Stimulated activated CD4-positive, alpha-beta T cell treated with anti-CD3 and anti-CD28 coated beads, TNF-alpha, amount 100 ng/mL, for 48 hours (primary cell): ENCODE results near the gene CRABP2.

Experiments used
- DNase-seq, 3 donors: peaks; one replicate each; pipeline ENCODE4 v3.0.0-alpha.2; 2020; ENCODE audit warnings: low read depth in 3 of 3

CRABP2 gene

GRCh38 chr1:156668801-156669637 is 36.4 kb downstream of the CRABP2 start:
- DNase-seq, result no peak

GRCh38 chr1:156667968-156668709 is 37.2 kb downstream of the CRABP2 start:
- no peak for DNase-seq

- no peak for DNase-seq
Observed at GRCh38 chr1:156667610-156667967, 37.8 kb downstream of the CRABP2 start.

- no peak for DNase-seq
Observed at GRCh38 chr1:156666862-156667609, 38.3 kb downstream of the CRABP2 start.

GRCh38 chr1:156665539-156665938 is 39.8 kb downstream of the CRABP2 start:
- no peak for DNase-seq

- no peak for DNase-seq
Observed at GRCh38 chr1:156664767-156665411, 40.5 kb downstream of the CRABP2 start.

GRCh38 chr1:156664046-156664766 is 41.2 kb downstream of the CRABP2 start:
- no peak for DNase-seq

GRCh38 chr1:156663178-156663577 is 42.2 kb downstream of the CRABP2 start:
- no peak for DNase-seq

GRCh38 chr1:156662800-156663055 is 42.7 kb downstream of the CRABP2 start:
- DNase-seq, result no peak

GRCh38 chr1:156662005-156662799 is 43.2 kb downstream of the CRABP2 start:
- DNase-seq, result no peak

GRCh38 chr1:156660752-156661112 is 44.7 kb downstream of the CRABP2 start:
- no peak for DNase-seq

GRCh38 chr1:156659988-156660751 is 45.2 kb downstream of the CRABP2 start:
- DNase-seq, result peak; percentile 92 to 98 (median 93)

- no peak for DNase-seq
Observed at GRCh38 chr1:156659661-156659987, 45.8 kb downstream of the CRABP2 start.

GRCh38 chr1:156658945-156659574 is 46.3 kb downstream of the CRABP2 start:
- no peak for DNase-seq

GRCh38 chr1:156658496-156658895 is 46.9 kb downstream of the CRABP2 start:
- DNase-seq, result no peak

- DNase-seq, result no peak
Observed at GRCh38 chr1:156657741-156658319, 47.6 kb downstream of the CRABP2 start.

GRCh38 chr1:156656806-156657740 is 48.3 kb downstream of the CRABP2 start:
- DNase-seq, result peak; percentile 33 to 69 (median 51)

- DNase-seq, result no peak
Observed at GRCh38 chr1:156655904-156656516, 49.4 kb downstream of the CRABP2 start.
